ENCODE results near the gene HMGXB3.

HMGXB3 gene

GRCh38 chr5:150052956-150053712, 52.6 kb downstream of the HMGXB3 start:
- FAIRE-seq, result no peak

GRCh38 chr5:150053713-150054392, 53.3 kb downstream of the HMGXB3 start:
- no peak for FAIRE-seq

GRCh38 chr5:150054569-150054968, 54.0 kb downstream of the HMGXB3 start:
- no peak for FAIRE-seq

- no peak for FAIRE-seq
Observed at GRCh38 chr5:150055326-150056074, 55.0 kb downstream of the HMGXB3 start.

- FAIRE-seq, result no peak
Observed at GRCh38 chr5:150056075-150056443, 55.5 kb downstream of the HMGXB3 start.

GRCh38 chr5:150057052-150057451, 56.5 kb downstream of the HMGXB3 start:
- FAIRE-seq, result no peak

- FAIRE-seq, result no peak
Observed at GRCh38 chr5:150057511-150057910, 57.0 kb downstream of the HMGXB3 start.

- FAIRE-seq, result no peak
Observed at GRCh38 chr5:150057996-150058395, 57.5 kb downstream of the HMGXB3 start.

- FAIRE-seq, result no peak
Observed at GRCh38 chr5:150058480-150059126, 58.1 kb downstream of the HMGXB3 start.

- FAIRE-seq, result no peak
Observed at GRCh38 chr5:150059623-150060022, 59.1 kb downstream of the HMGXB3 start.

- FAIRE-seq, result no peak
Observed at GRCh38 chr5:150060471-150060870, 59.9 kb downstream of the HMGXB3 start.

- FAIRE-seq, result no peak
Observed at GRCh38 chr5:150061538-150061995, 61.0 kb downstream of the HMGXB3 start.

- no peak for FAIRE-seq
Observed at GRCh38 chr5:150062216-150062922, 61.8 kb downstream of the HMGXB3 start.

- FAIRE-seq, result no peak
Observed at GRCh38 chr5:150063638-150064037, 63.1 kb downstream of the HMGXB3 start.

GRCh38 chr5:150064681-150065220, 64.2 kb downstream of the HMGXB3 start:
- FAIRE-seq, result no peak

GRCh38 chr5:150065346-150065745, 64.8 kb downstream of the HMGXB3 start:
- no peak for FAIRE-seq

- no peak for FAIRE-seq
Observed at GRCh38 chr5:150065886-150066285, 65.3 kb downstream of the HMGXB3 start.

- FAIRE-seq, result no peak
Observed at GRCh38 chr5:150066436-150066835, 65.9 kb downstream of the HMGXB3 start.

GRCh38 chr5:150066901-150067396, 66.4 kb downstream of the HMGXB3 start:
- FAIRE-seq, result no peak

- no peak for FAIRE-seq
Observed at GRCh38 chr5:150067405-150067960, 66.9 kb downstream of the HMGXB3 start.

GRCh38 chr5:150068071-150068470, 67.5 kb downstream of the HMGXB3 start:
- no peak for FAIRE-seq

- no peak for FAIRE-seq
Observed at GRCh38 chr5:150068472-150068871, 67.9 kb downstream of the HMGXB3 start.
